Keratinocyte (primary cell): ENCODE measurements around the gene BORCS8. TPM values are rescaled to one million over a fixed set of nuclear protein-coding genes. Genes with fewer than 3 reads are reported as not detected.
A peak's percentile ranks its signal among the peaks of the same experiment; 100 is the strongest.

ENCODE experiments used
- DNase-seq: peaks from one replicate; pipeline ENCODE4 v3.0.0-alpha.2; 2011; ENCODE audit warnings: low read depth, missing footprints, low spot score
- FAIRE-seq: peaks from 2 replicates; lab custom pipeline; 2011; peaks lifted over from hg19 to GRCh38; lab: Jason Lieb, UNC
- H2AFZ ChIP-seq: 2 replicates; pipeline ENCODE4 v1.6.0; 2012; ENCODE audit warnings: low read length, control low read depth, inconsistent platforms; ENCODE audit not compliant: control insufficient read depth
- H3K27ac ChIP-seq: 2 replicates; pipeline ENCODE4 v1.5.1; 2011; ENCODE audit warnings: low read length; ENCODE audit not compliant: control insufficient read depth, insufficient read depth
- H3K27me3 ChIP-seq: 3 replicates; pipeline ENCODE4 v1.6.0; 2011; ENCODE audit warnings: low read length; ENCODE audit not compliant: control insufficient read depth, insufficient read depth; ENCODE audit errors: extremely low read depth
- H3K36me3 ChIP-seq, 2 experiments: 2 replicates in 1 of 2; 3 replicates in 1 of 2; pipeline ENCODE4 v1.5.1; 2011; ENCODE audit warnings: low read length in 2 of 2, mild to moderate bottlenecking in 1 of 2; ENCODE audit not compliant: control insufficient read depth in 2 of 2, insufficient read depth in 2 of 2; ENCODE audit errors: extremely low read depth in 1 of 2
- H3K4me1 ChIP-seq: 3 replicates; pipeline ENCODE4 v1.5.1; 2011; ENCODE audit warnings: low read length; ENCODE audit not compliant: control insufficient read depth, insufficient read depth; ENCODE audit errors: extremely low read depth
- H3K4me2 ChIP-seq: 3 replicates; pipeline ENCODE4 v1.6.0; 2011; ENCODE audit warnings: low read depth, low read length; ENCODE audit not compliant: control insufficient read depth, insufficient read depth; ENCODE audit errors: extremely low read depth
- H3K4me3 ChIP-seq, 3 experiments: fragments of 200-600 bp in 1 of 3; sonication (generic) in 1 of 3; 2 replicates in 2 of 3; 3 replicates in 1 of 3; pipeline ENCODE4 v1.5.1; 2011 to 2016; ENCODE audit warnings: low read length in 3 of 3, mild to moderate bottlenecking in 3 of 3, control low read depth in 2 of 3, inconsistent platforms in 1 of 3, low read depth in 1 of 3, mixed read lengths in 1 of 3, mixed run types in 1 of 3, moderate library complexity in 1 of 3; ENCODE audit not compliant: control insufficient read depth in 2 of 3, insufficient read depth in 2 of 3; ENCODE audit errors: extremely low read depth in 1 of 3
- H3K79me2 ChIP-seq: 2 replicates; pipeline ENCODE4 v1.6.0; 2012; ENCODE audit warnings: low read length; ENCODE audit not compliant: control insufficient read depth, insufficient read depth
- H3K9ac ChIP-seq: 3 replicates; pipeline ENCODE4 v1.6.0; 2011; ENCODE audit warnings: low read length; ENCODE audit not compliant: control insufficient read depth, insufficient read depth; ENCODE audit errors: extremely low read depth
- H3K9me1 ChIP-seq: 3 replicates; pipeline ENCODE4 v1.6.0; 2011; ENCODE audit warnings: low read length; ENCODE audit not compliant: control insufficient read depth, insufficient read depth; ENCODE audit errors: extremely low read depth
- H3K9me3 ChIP-seq: 2 replicates; pipeline ENCODE4 v1.5.1; 2012; ENCODE audit warnings: low read depth, low read length; ENCODE audit not compliant: control insufficient read depth
- H4K20me1 ChIP-seq: 3 replicates; pipeline ENCODE4 v1.6.0; 2011; ENCODE audit warnings: low read length; ENCODE audit not compliant: control insufficient read depth, insufficient read depth; ENCODE audit errors: extremely low read depth
- CTCF ChIP-seq, 3 experiments: IDR thresholded peaks in 1 of 3; conservative IDR thresholded peaks in 1 of 3; optimal IDR thresholded peaks in 1 of 3; 2 replicates in 2 of 3; 3 replicates in 1 of 3; pipeline versions ENCODE3 to v1.5.1; 2011; ENCODE audit warnings: low read length in 3 of 3, mild to moderate bottlenecking in 3 of 3, moderate library complexity in 2 of 3, control low read depth in 1 of 3, inconsistent platforms in 1 of 3; ENCODE audit not compliant: insufficient read depth in 2 of 3; ENCODE audit errors: extremely low read depth in 1 of 3
- EZH2 ChIP-seq: IDR thresholded peaks from one replicate; pipeline ENCODE4 v1.6.1; 2012; ENCODE audit warnings: inconsistent platforms, mild to moderate bottlenecking, low read length, moderate library complexity
- dilution Hi-C: fragments of 300-500 bp; cut with MboI; formaldehyde crosslinking; loops from one replicate; pipeline ENCODE4 v1.7.0; 2020; ENCODE audit warnings: low sequenced_read_pairs; ENCODE audit not compliant: extremely low pct_ligation_motif_present
- polyA plus RNA-seq, 5 experiments: library from polyadenylated mRNA; depleted of rRNA in 3 of 5; stranded (reverse) in 3 of 5; stranded (forward) in 1 of 5; unstranded in 1 of 5; fragments of >200 nt; gene quantifications; 1 replicate in 1 of 5; 2 replicates in 3 of 5; 3 replicates in 1 of 5; pipeline versions ENCODE4 v1.2.1 to v1.2.3, GENCODE V29; 2011 to 2012; ENCODE audit warnings: missing spikeins in 2 of 5, low read depth in 1 of 5, low replicate concordance in 1 of 5

BORCS8 gene
- polyA plus RNA-seq, 1 donor (not counting 4 experiments of a cell fraction or from before 2014, with no cell fraction given) = 16.3 TPM

DNA sequence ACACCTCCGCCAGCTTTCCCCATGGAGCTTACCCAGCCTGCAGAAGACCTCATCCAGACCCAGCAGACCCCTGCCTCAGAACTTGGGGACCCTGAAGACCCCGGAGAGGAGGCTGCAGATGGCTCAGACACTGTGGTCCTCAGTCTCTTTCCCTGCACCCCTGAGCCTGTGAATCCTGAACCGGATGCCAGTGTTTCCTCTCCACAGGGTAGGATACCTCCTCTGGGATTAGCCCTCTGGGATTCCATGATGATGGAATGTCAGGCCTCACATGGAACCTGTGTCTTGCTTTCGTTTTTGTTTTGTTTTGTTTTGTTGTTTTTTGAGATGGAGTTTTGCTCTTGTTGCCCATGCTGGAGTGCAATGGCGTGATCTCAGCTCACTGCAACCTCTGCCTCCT lies 2.0 kb upstream of the BORCS8 start:
- Histone ChIP-seq H3K4me3 (peak overlapping the region in 1 of 3 experiments; percentile 26), H3K4me1 (peaks cover 14% of the 10 kb centered on the region), H3K27me3 (no peaks in the 10 kb centered on the region), H3K79me2 (peaks cover 48% of the 10 kb centered on the region), H3K9ac (peak overlapping the region; percentile 100), H3K27ac (no peak overlapping the region), H3K4me2 (peak overlapping the region; percentile 90), H4K20me1 (no peaks in the 10 kb centered on the region), H3K36me3 (peaks cover 6 to 29% of the 10 kb centered on the region in 2 experiments), H2AFZ (no peak overlapping the region), H3K9me1 (no peaks in the 10 kb centered on the region), H3K9me3 (no peaks in the 10 kb centered on the region)
- DNase-seq (no peak), FAIRE-seq (no peak)
- no peak for TF ChIP-seq CTCF (optimal IDR thresholded peaks at IDR 0.05 in 1 of 3, IDR thresholded peaks at IDR 0.05 in 1 of 3, conservative IDR thresholded peaks at IDR 0.05 in 1 of 3; ENCODE audit: extremely low read depth in 1 of 3, insufficient read depth in 2 of 3, low read length in 3 of 3)
- no peak for TF ChIP-seq EZH2
- dilution Hi-C loops = no loop called here

- Histone ChIP-seq H4K20me1 (no peaks in the 10 kb centered on the region), H3K9me1 (no peaks in the 10 kb centered on the region), H3K36me3 (peaks cover 6 to 21% of the 10 kb centered on the region in 2 experiments), H3K9ac (peak overlapping the region; percentile 100), H3K27ac (peak overlapping the region; percentile 66), H3K4me1 (peaks cover 14% of the 10 kb centered on the region), H2AFZ (peak overlapping the region; percentile 38), H3K79me2 (peaks cover 51% of the 10 kb centered on the region), H3K9me3 (no peaks in the 10 kb centered on the region), H3K4me3 (peak overlapping the region; percentile 74 to 99 (median 99)), H3K4me2 (peak overlapping the region; percentile 90), H3K27me3 (no peaks in the 10 kb centered on the region)
- FAIRE-seq (no peak), DNase-seq (no peak)
- dilution Hi-C loops = no loop called here
- no peak for TF ChIP-seq EZH2
- no peak for TF ChIP-seq CTCF (optimal IDR thresholded peaks at IDR 0.05 in 1 of 3, IDR thresholded peaks at IDR 0.05 in 1 of 3, conservative IDR thresholded peaks at IDR 0.05 in 1 of 3; ENCODE audit: extremely low read depth in 1 of 3, insufficient read depth in 2 of 3, low read length in 3 of 3)
Measured at GRCh38 chr19:19192910-19193423, 1.0 kb upstream of the BORCS8 start.
